H1 (cell line): ENCODE measurements around the gene NPTX1. TPM values are rescaled to one million over a fixed set of nuclear protein-coding genes. Genes with fewer than 3 reads are reported as not detected.

Experiments
- CEBPB ChIP-seq: IDR thresholded peaks from 2 replicates; pipeline ENCODE4 v1.6.1; 2012; ENCODE audit warnings: low read depth, low read length
- CREB1 ChIP-seq: IDR thresholded peaks from 2 replicates; pipeline ENCODE4 v1.6.1; 2012; ENCODE audit warnings: inconsistent platforms
- EZH2 ChIP-seq: fragments of 200-600 bp; sonication (generic); IDR thresholded peaks from 2 replicates; pipeline ENCODE4 v1.7.1; 2012; ENCODE audit warnings: low read depth, mild to moderate bottlenecking, moderate library complexity, low read length, inconsistent platforms; ENCODE audit not compliant: severe bottlenecking
- HDAC6 ChIP-seq: IDR thresholded peaks from one replicate; pipeline ENCODE4 v1.7.1; 2012; ENCODE audit warnings: low read depth, mild to moderate bottlenecking, inconsistent platforms, low read length, moderate library complexity
- POLR2A ChIP-seq, 2 experiments: IDR thresholded peaks; 1 replicate in 1 of 2; 2 replicates in 1 of 2; pipeline ENCODE4 v1.6.1; 2011; ENCODE audit warnings: low read depth in 2 of 2, low read length in 2 of 2, mild to moderate bottlenecking in 2 of 2; ENCODE audit errors: control extremely low read depth in 1 of 2
- TAF1 ChIP-seq: IDR thresholded peaks from 2 replicates; pipeline ENCODE4 v1.6.1; 2011; ENCODE audit warnings: mild to moderate bottlenecking, low read depth, low read length
- TCF12 ChIP-seq: IDR thresholded peaks from 2 replicates; pipeline ENCODE4 v1.6.1; 2011; ENCODE audit warnings: low read depth, mild to moderate bottlenecking, low read length
- polyA plus RNA-seq, 7 experiments: library from polyadenylated mRNA; depleted of rRNA in 3 of 7; stranded (reverse) in 5 of 7; unstranded in 2 of 7; fragments of >200 nt in 5 of 7; fragments of 200-250 nt in 2 of 7; gene quantifications; 1 replicate in 5 of 7; 2 replicates in 1 of 7; 4 replicates in 1 of 7; pipeline versions ENCODE4 v1.2.1 to v1.2.3, GENCODE V29; 2011 to 2013; ENCODE audit warnings: missing spikeins in 2 of 7, mixed read lengths in 2 of 7
- total RNA-seq: library from RNA; stranded (reverse); fragmentation: NEBNext Ultra II Directional; extraction: Animal tissue kit (Norgen Biotek cat#: 25700); gene quantifications from 2 replicates; pipeline ENCODE4 v1.2.1, GENCODE V29; 2021
- TF ChIP-seq, protein P1 (sequence below): fragments of 300-600 bp; sonication (generic); IDR thresholded peaks from 2 replicates; pipeline ENCODE4 v1.7.1; 2012; ENCODE audit warnings: low read length, moderate library complexity, mild to moderate bottlenecking, inconsistent platforms; ENCODE audit not compliant: insufficient replicate concordance

NPTX1 gene
- total and polyA plus RNA-seq, 2 of the 8 experiments (the other 6 are each of a cell fraction or from before 2014, with no cell fraction given): 12.0 to 17.9 TPM

DNA sequence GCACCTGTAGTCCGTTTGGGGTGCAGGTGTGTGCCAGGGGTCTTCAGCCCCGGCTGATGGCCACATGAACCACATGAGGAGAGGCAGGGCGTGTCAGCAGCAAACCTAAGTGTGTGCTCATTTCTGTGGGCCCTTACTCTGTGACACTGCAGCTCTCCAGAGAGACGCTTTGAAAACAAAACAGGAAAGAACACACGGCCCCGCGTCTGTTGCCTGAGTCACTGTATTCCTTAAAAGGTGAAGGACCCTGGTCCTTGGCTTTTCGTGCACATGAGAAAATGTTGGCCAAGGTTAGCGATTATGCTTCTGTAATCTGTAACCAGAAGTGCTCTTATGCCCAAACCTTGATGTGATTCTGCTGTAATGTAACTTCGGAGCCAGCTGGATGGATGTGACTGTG lies 38.9 kb downstream of the NPTX1 start (continued):
- TF ChIP-seq, protein P1, sequence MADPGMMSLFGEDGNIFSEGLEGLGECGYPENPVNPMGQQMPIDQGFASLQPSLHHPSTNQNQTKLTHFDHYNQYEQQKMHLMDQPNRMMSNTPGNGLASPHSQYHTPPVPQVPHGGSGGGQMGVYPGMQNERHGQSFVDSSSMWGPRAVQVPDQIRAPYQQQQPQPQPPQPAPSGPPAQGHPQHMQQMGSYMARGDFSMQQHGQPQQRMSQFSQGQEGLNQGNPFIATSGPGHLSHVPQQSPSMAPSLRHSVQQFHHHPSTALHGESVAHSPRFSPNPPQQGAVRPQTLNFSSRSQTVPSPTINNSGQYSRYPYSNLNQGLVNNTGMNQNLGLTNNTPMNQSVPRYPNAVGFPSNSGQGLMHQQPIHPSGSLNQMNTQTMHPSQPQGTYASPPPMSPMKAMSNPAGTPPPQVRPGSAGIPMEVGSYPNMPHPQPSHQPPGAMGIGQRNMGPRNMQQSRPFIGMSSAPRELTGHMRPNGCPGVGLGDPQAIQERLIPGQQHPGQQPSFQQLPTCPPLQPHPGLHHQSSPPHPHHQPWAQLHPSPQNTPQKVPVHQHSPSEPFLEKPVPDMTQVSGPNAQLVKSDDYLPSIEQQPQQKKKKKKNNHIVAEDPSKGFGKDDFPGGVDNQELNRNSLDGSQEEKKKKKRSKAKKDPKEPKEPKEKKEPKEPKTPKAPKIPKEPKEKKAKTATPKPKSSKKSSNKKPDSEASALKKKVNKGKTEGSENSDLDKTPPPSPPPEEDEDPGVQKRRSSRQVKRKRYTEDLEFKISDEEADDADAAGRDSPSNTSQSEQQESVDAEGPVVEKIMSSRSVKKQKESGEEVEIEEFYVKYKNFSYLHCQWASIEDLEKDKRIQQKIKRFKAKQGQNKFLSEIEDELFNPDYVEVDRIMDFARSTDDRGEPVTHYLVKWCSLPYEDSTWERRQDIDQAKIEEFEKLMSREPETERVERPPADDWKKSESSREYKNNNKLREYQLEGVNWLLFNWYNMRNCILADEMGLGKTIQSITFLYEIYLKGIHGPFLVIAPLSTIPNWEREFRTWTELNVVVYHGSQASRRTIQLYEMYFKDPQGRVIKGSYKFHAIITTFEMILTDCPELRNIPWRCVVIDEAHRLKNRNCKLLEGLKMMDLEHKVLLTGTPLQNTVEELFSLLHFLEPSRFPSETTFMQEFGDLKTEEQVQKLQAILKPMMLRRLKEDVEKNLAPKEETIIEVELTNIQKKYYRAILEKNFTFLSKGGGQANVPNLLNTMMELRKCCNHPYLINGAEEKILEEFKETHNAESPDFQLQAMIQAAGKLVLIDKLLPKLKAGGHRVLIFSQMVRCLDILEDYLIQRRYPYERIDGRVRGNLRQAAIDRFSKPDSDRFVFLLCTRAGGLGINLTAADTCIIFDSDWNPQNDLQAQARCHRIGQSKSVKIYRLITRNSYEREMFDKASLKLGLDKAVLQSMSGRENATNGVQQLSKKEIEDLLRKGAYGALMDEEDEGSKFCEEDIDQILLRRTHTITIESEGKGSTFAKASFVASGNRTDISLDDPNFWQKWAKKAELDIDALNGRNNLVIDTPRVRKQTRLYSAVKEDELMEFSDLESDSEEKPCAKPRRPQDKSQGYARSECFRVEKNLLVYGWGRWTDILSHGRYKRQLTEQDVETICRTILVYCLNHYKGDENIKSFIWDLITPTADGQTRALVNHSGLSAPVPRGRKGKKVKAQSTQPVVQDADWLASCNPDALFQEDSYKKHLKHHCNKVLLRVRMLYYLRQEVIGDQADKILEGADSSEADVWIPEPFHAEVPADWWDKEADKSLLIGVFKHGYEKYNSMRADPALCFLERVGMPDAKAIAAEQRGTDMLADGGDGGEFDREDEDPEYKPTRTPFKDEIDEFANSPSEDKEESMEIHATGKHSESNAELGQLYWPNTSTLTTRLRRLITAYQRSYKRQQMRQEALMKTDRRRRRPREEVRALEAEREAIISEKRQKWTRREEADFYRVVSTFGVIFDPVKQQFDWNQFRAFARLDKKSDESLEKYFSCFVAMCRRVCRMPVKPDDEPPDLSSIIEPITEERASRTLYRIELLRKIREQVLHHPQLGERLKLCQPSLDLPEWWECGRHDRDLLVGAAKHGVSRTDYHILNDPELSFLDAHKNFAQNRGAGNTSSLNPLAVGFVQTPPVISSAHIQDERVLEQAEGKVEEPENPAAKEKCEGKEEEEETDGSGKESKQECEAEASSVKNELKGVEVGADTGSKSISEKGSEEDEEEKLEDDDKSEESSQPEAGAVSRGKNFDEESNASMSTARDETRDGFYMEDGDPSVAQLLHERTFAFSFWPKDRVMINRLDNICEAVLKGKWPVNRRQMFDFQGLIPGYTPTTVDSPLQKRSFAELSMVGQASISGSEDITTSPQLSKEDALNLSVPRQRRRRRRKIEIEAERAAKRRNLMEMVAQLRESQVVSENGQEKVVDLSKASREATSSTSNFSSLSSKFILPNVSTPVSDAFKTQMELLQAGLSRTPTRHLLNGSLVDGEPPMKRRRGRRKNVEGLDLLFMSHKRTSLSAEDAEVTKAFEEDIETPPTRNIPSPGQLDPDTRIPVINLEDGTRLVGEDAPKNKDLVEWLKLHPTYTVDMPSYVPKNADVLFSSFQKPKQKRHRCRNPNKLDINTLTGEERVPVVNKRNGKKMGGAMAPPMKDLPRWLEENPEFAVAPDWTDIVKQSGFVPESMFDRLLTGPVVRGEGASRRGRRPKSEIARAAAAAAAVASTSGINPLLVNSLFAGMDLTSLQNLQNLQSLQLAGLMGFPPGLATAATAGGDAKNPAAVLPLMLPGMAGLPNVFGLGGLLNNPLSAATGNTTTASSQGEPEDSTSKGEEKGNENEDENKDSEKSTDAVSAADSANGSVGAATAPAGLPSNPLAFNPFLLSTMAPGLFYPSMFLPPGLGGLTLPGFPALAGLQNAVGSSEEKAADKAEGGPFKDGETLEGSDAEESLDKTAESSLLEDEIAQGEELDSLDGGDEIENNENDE: no peak
- no peak for TF ChIP-seq HDAC6
- TF ChIP-seq POLR2A (IDR thresholded peaks at IDR 0.05; ENCODE audit: control extremely low read depth in 1 of 2, low read depth in 2 of 2, low read length in 2 of 2): no peak
- TF ChIP-seq TAF1: no peak
- TF ChIP-seq CREB1: no peak
- no peak for TF ChIP-seq CEBPB
- no peak for TF ChIP-seq EZH2
- no peak for TF ChIP-seq TCF12
- TF ChIP-seq, all 59 proteins: peak for 0
